SK-N-SH (cell line): ENCODE data around the gene SDE2. TPM values are rescaled to one million over a fixed set of nuclear protein-coding genes. Genes with fewer than 3 reads are reported as not detected.

Source experiments
- CTCF ChIA-PET: fragments of 300-600, 350-600 bp; formaldehyde crosslinking; extraction: SDS; loops from one replicate; lab custom pipeline; 2021; lab: Yijun Ruan, JAX
- POLR2A ChIA-PET: fragments of 350-600 bp; sonication (Branson Sonifier 250); formaldehyde crosslinking; extraction: SDS; loops from one replicate; lab custom pipeline; 2020; ENCODE audit warnings: antibody characterized with exemption, inconsistent platforms; lab: Yijun Ruan, JAX
- DNase-seq: peaks from one replicate; pipeline ENCODE4 v3.0.0; 2012
- H2AFZ ChIP-seq: fragments of 200-600 bp; sonication (generic); 2 replicates; pipeline ENCODE4 v1.8.1; 2016; ENCODE audit warnings: antibody characterized with exemption, mild to moderate bottlenecking, low read depth
- H3F3A ChIP-seq: fragments of 200-600 bp; sonication (generic); replicated peaks from 2 replicates; pipeline ENCODE3; 2016; ENCODE audit warnings: antibody characterized with exemption, mild to moderate bottlenecking; ENCODE audit not compliant: insufficient read depth
- H3K27ac ChIP-seq, 2 experiments: fragments of 200-500 bp in 1 of 2; fragments of 200-600 bp in 1 of 2; sonication (Bioruptor generic) in 1 of 2; sonication (generic), shearing (Covaris generic) in 1 of 2; 2 replicates each; pipeline versions ENCODE4 v1.5.1 to v1.6.1; 2014 to 2016; ENCODE audit warnings: low read depth in 2 of 2, inconsistent platforms in 1 of 2, low read length in 1 of 2, mild to moderate bottlenecking in 1 of 2, mixed read lengths in 1 of 2
- H3K27me3 ChIP-seq: fragments of 200-600 bp; sonication (generic), shearing (Covaris generic); 2 replicates; pipeline ENCODE4 v1.6.1; 2016; ENCODE audit warnings: mixed run types; ENCODE audit not compliant: insufficient read depth
- H3K36me3 ChIP-seq, 2 experiments: fragments of 200-500 bp in 1 of 2; fragments of 200-600 bp in 1 of 2; sonication (Bioruptor generic) in 1 of 2; sonication (generic) in 1 of 2; replicated peaks in 1 of 2; 2 replicates each; pipeline versions ENCODE3 to v1.5.1; 2014 to 2016; ENCODE audit warnings: low read length in 1 of 2, mild to moderate bottlenecking in 1 of 2; ENCODE audit not compliant: insufficient read depth in 2 of 2, control insufficient read depth in 1 of 2
- H3K4me1 ChIP-seq, 2 experiments: fragments of 200-500 bp in 1 of 2; fragments of 200-600 bp in 1 of 2; sonication (Bioruptor generic) in 1 of 2; sonication (generic), shearing (Covaris generic) in 1 of 2; 2 replicates each; pipeline versions ENCODE4 v1.5.1 to v1.6.1; 2014 to 2016; ENCODE audit warnings: low read depth in 1 of 2, low read length in 1 of 2, mixed run types in 1 of 2; ENCODE audit not compliant: insufficient read depth in 2 of 2, control insufficient read depth in 1 of 2
- H3K4me2 ChIP-seq: fragments of 200-600 bp; sonication (generic), shearing (Covaris generic); 2 replicates; pipeline ENCODE4 v1.6.1; 2017; ENCODE audit warnings: mixed run types
- H3K4me3 ChIP-seq, 2 experiments: fragments of 200-500 bp in 1 of 2; fragments of 200-600 bp in 1 of 2; sonication (Bioruptor generic) in 1 of 2; sonication (generic), shearing (Covaris generic) in 1 of 2; 2 replicates each; pipeline versions ENCODE4 v1.5.1 to v1.8.1; 2014 to 2016; ENCODE audit warnings: low read depth in 2 of 2, inconsistent platforms in 1 of 2, low read length in 1 of 2, mild to moderate bottlenecking in 1 of 2, mixed read lengths in 1 of 2, moderate library complexity in 1 of 2
- H3K79me2 ChIP-seq: fragments of 200-600 bp; sonication (generic); 2 replicates; pipeline ENCODE4 v1.8.1; 2017; ENCODE audit warnings: mild to moderate bottlenecking; ENCODE audit not compliant: insufficient read depth
- H3K9ac ChIP-seq: fragments of 200-600 bp; sonication (generic); 2 replicates; pipeline ENCODE4 v1.6.1; 2017; ENCODE audit warnings: mixed run types
- H3K9me2 ChIP-seq: fragments of 200-600 bp; sonication (generic); 2 replicates; pipeline ENCODE4 v1.6.1; 2017; ENCODE audit warnings: mixed run types
- H3K9me3 ChIP-seq: fragments of 200-600 bp; sonication (generic); 2 replicates; pipeline ENCODE4 v1.6.1; 2017; ENCODE audit warnings: mixed run types, mild to moderate bottlenecking, moderate library complexity
- H4K20me1 ChIP-seq: fragments of 200-600 bp; sonication (generic); 2 replicates; pipeline ENCODE4 v1.6.1; 2017; ENCODE audit warnings: mild to moderate bottlenecking, mixed run types; ENCODE audit not compliant: insufficient read depth
- IRF3 ChIP-seq: fragments of 150-350 bp; IDR thresholded peaks from 2 replicates; pipeline ENCODE4 v1.6.1; 2016; ENCODE audit warnings: mild to moderate bottlenecking, low read depth, low read length
- MEF2A ChIP-seq: IDR thresholded peaks from 2 replicates; pipeline ENCODE4 v1.4.0; 2012; ENCODE audit warnings: low read depth, borderline replicate concordance
- NFIC ChIP-seq: IDR thresholded peaks from 2 replicates; pipeline ENCODE4 v1.4.0; 2012; ENCODE audit warnings: borderline replicate concordance
- PBX3 ChIP-seq: IDR thresholded peaks from 2 replicates; pipeline ENCODE4; 2012
- POLR2AphosphoS5 ChIP-seq: IDR thresholded peaks from 2 replicates; pipeline ENCODE4 v1.6.1; 2012; ENCODE audit warnings: low read depth, low read length
- RAD21 ChIP-seq: IDR thresholded peaks from 2 replicates; pipeline ENCODE4 v1.6.1; 2012; ENCODE audit warnings: mild to moderate bottlenecking, low read length
- RCOR1 ChIP-seq: fragments of 150-350 bp; IDR thresholded peaks from 2 replicates; pipeline ENCODE4 v1.6.1; 2017; ENCODE audit warnings: antibody characterized with exemption, low read length
- RFX5 ChIP-seq: IDR thresholded peaks from 2 replicates; pipeline ENCODE4 v1.6.1; 2012; ENCODE audit warnings: mild to moderate bottlenecking, improper control_type of control experiment, low read length
- RXRA ChIP-seq: IDR thresholded peaks from 2 replicates; pipeline ENCODE4 v1.4.0; 2012; ENCODE audit warnings: low read depth, mild to moderate bottlenecking, borderline replicate concordance
- SIN3A ChIP-seq: IDR thresholded peaks from 2 replicates; pipeline ENCODE4 v1.6.1; 2012; ENCODE audit warnings: low read depth, mild to moderate bottlenecking, low read length, moderate library complexity, borderline replicate concordance
- SMC3 ChIP-seq: IDR thresholded peaks from 2 replicates; pipeline ENCODE4 v1.6.1; 2012; ENCODE audit warnings: low read depth, low read length, improper control_type of control experiment
- TCF12 ChIP-seq: IDR thresholded peaks from 2 replicates; pipeline ENCODE4 v1.4.0; 2012
- TEAD4 ChIP-seq: IDR thresholded peaks from 2 replicates; pipeline ENCODE4 v1.4.0; 2012; ENCODE audit warnings: mild to moderate bottlenecking, borderline replicate concordance; ENCODE audit not compliant: insufficient read depth
- USF1 ChIP-seq: IDR thresholded peaks from 2 replicates; pipeline ENCODE4 v1.4.0; 2012; ENCODE audit warnings: low read depth, borderline replicate concordance
- ZBTB33 ChIP-seq: IDR thresholded peaks from 2 replicates; pipeline ENCODE4 v1.4.0; 2012; ENCODE audit warnings: low read depth, borderline replicate concordance
- WGBS: methylation state at CpG from one replicate; pipeline ENCODE4 v1.1.6; 2017; ENCODE audit warnings: low lambda C conversion rate; 5-methylcytosine and 5-hydroxymethylcytosine counted together
- polyA plus RNA-seq, 3 experiments: library from polyadenylated mRNA; depleted of rRNA; stranded (reverse); fragments of >200 nt; gene quantifications; 2 replicates each; pipeline ENCODE4 v1.2.3, GENCODE V29; 2012

Gene SDE2
- polyA plus RNA-seq, 1 of the 3 experiments (the other 2 are of a cell fraction): 10.1 TPM

- H3K4me2 ChIP-seq: no peak overlapping the region
- TF ChIP-seq RFX5 (no peak), USF1 (no peak), ZBTB33 (no peak), POLR2AphosphoS5 (no peak), IRF3 (no peak), RCOR1 (no peak), SIN3A (no peak), SMC3 (no peak), PBX3 (no peak), RAD21 (no peak), MEF2A (no peak), NFIC (no peak), RXRA (no peak), TEAD4 (no peak), TCF12 (no peak)
- WGBS: 78% methylated on average over 4 of the region's 4 CpGs
- H3K79me2 ChIP-seq: no peaks in the 10 kb centered on the region
- H3K4me3 ChIP-seq: no peak overlapping the region
- H3K27me3 ChIP-seq: no peaks in the 10 kb centered on the region
- no peak for DNase-seq
- no peak overlapping the region for H3K27ac ChIP-seq
- peaks cover 3% of the 10 kb centered on the region for H3F3A ChIP-seq
- H3K9me3 ChIP-seq: no peaks in the 10 kb centered on the region
- no peak overlapping the region for H3K9ac ChIP-seq
- H3K9me2 ChIP-seq: no peaks in the 10 kb centered on the region
- ChIA-PET POLR2A (no interaction called here), CTCF (interaction anchor here (1.2 to 3.2 kb wide), 5 partner anchors 10 to 60 kb away, joined by 3 to 13 read pairs (median 6); no protein-coding TSS in a partner anchor)
- H3K36me3 ChIP-seq: no peaks in the 10 kb centered on the region
- no peaks in the 10 kb centered on the region for H4K20me1 ChIP-seq
- H3K4me1 ChIP-seq: peaks cover 6 to 17% of the 10 kb centered on the region in 2 experiments
- H2AFZ ChIP-seq: no peak overlapping the region
These were observed 5.3 kb upstream of the SDE2 start for GRCh38 chr1:226004396-226004795.
